ENCODE measurements around the gene CHST4.
"Not testable (repeated sequence)": the region's sequence is repeated elsewhere in the genome, so short reads cannot be mapped to it uniquely, and the experiment has no call there.

The CHST4 gene

DNA sequence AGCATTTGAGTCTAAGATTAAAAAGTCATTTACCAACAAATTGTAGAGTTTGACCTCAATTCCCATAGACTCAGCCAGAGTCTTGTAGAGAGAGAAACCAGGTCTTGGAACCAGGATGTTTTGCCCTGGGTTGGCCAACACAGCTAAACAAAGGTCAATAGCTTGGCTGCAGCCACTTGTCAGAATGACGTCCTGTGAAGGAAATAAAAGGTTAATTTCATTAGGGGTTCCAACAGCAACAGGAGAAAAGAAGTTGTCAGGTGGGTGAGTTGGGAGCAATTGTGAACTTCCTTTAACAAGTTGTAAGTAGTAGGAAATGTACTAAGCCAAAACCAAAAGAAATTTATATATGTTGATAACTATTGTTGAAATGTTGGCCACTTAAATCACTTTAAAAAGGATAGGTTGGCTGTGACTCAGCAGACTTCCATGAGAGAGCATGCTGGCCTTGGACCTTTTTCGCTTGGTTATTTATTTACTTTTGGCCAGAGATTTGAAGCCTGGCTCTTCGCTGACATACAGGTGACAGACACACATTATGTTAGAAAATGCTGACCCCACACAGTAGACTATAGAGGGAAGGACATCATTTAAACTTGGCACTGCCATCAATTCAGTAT, 46.4 kb downstream of the CHST4 start:
- DNase-seq, result no peak

DNA sequence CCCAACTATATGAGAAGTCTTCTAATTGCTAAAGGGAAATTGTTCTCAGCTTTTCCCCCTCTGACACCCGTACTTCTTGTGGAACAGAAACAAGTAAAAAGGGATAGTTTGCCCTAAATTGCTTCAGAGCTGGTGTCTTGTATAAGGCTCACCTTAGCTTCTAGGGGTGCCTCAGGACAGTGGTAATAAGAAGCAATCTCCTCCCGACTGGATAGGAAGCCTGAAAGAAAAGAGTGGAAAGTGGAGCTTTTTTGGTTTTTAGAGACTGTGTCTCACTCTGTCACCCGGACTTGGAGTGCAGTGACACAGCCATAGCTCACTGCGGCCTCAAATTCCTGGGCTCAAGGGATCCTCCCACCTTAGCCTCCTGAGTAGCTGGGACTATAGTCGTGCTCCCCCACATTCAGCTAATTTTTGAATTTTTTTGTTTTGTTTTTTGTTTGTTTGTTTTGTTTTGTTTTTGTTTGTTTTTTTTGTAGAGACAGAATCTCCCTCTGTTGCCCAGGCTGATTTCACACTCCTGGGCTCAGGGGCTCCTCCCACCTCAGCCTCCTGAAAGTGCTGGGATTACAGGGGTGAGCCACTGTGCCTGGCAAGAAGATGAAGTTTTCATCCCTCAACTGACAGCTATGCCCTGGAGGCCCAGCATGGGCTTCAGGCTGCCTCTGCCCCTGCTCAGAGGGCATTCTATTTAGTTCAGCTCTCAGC, 47.3 kb downstream of the CHST4 start:
- no peak for DNase-seq

DNA sequence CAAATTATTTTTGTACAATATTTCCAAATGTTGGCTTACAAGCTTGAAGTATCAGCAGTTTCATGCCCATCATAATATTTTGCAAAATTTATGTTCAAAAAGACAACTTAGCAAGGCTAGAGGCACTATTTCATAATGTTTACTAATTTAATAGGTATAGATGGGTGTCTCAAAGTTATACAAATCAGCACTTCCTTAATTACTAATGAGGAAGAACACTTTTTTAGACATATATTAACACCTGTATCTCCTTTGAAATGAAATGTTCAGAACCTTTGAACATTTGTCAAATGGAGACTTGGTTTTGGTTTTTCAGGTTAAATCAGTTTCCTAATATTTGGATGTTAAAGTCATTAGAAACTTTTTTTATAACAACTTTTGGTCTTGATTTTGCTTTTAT, 48.5 kb downstream of the CHST4 start:
- no peak for DNase-seq

DNA sequence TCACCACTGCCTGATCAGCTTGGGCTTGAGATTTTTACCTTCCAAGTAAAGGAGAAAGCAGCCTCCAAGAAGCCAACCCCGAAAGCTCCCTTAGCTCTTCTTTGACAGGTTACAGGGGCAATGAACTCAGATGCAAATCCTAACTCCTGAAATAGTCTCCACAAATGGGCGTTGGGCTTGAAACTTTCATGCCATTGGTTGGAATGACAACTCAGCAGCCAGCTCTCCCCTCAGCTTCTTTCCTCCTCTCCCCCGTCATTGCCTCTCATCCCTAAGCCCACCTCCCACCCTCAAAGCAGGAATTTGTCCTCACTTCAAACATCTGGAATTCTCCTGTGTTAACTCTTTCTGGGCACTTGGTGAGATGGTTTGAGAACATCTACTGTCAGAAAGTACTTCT, 50.7 kb downstream of the CHST4 start, which contains the start of gene TAT:
TAT (minus strand) TSS at position 122 of the 400 bp plus-strand sequence. CDS start 677 bp downstream, outside the sequence.
- no peak for DNase-seq

DNA sequence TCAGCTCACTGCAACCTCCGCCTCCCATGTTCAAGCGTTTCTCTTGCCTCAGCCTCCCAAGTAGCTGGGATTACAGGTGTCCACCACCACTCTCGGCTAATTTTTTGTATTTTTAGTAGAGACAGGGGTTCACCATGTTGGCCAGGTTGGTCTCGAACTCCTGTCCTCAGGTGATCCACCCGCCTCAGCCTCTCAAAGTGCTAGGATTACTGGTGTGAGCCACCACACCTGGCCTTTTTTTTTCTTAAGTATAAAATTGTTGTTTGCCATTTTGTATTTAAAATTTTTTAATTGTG, 56.3 kb downstream of the CHST4 start:
- not testable (repeated sequence) for DNase-seq

DNA sequence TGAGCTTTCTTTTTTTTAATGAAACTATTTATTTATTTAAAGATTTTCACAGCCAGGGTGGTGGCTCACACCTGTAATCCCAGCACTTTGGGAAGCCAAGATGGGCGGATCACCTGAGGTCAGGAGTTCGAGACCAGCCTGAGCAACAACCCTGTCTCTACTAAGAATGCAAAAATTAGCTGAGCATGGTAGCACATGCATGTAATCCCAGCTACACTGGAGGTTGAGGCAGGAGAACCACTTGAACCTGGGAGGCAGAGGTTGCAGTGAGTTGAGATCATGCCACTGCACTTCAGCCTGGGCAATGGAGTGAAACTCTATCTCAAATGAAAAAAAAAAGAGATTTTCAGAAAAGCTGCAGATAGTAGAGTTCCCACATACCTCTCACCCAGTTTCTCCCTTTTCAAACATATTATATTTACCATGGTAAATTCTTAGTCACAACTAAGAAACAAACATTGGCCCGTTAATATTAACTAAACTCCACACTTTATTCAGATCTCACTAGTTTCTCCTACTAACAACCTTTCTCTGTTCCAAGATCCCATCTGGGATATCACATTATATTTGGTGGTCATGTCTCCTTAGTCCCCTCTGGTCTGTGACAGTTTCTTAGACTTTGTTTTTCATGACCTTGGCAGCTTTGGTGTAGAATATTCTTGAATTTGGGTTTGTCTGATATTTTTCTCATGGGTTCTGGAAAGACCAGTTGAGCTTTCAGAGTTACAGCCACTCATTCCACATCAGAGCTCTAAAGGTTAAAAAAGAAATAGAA, 58.5 kb downstream of the CHST4 start:
- DNase-seq, result no peak

DNA sequence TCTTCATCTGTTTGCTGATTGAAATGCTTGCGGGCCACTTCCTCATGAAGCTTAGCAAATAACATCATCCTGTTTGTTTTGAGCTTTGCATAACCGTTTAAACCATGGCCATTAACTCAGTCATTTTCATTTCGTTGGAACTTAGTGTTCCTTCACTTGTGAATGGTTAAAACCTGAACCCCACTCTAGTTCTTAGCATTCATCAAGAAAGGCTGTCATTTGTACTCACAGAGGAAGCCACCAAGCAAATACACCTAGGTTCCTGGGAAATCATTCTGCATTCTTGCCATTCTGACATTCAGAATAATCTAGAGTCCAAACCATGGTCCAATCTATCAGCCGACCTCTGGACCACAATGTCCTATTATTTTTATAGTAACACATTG, 59.1 kb downstream of the CHST4 start:
- peak; percentile 56 for DNase-seq

Measured in NCI-H526 treated with DMSO at 0.1 percent for 48 hours (cell line).